Measurements from ENCODE around the gene UNC5CL.

UNC5CL gene

GRCh38 chr6:41036601-41037000 lies 2.4 kb downstream of the UNC5CL start:
- Histone ChIP-seq H3K4me3 (replicated peaks; ENCODE audit: insufficient read depth, low read length) (no peak overlapping the region), H3K27me3 (ENCODE audit: insufficient read depth, poor library complexity, severe bottlenecking) (no peaks in the 10 kb centered on the region), H3K27ac (replicated peaks) (no peak overlapping the region)
- no peak for DNase-seq (ENCODE audit: low read depth in 1 of 2, low spot score in 1 of 2)
- TF ChIP-seq POLR2AphosphoS5 (IDR thresholded peaks at IDR 0.05; ENCODE audit: low read depth) (no peak), GABPA (IDR thresholded peaks at IDR 0.05; ENCODE audit: low read depth) (no peak), SPI1 (IDR thresholded peaks at IDR 0.05; ENCODE audit: borderline replicate concordance, low read depth) (no peak), CTCF (IDR thresholded peaks at IDR 0.05; ENCODE audit: insufficient read depth, low read length) (no peak), REST (IDR thresholded peaks at IDR 0.05; ENCODE audit: insufficient replicate concordance, low read depth) (no peak)

- Histone ChIP-seq H3K27ac (replicated peaks) (no peak overlapping the region), H3K4me3 (replicated peaks; ENCODE audit: insufficient read depth, low read length) (no peak overlapping the region), H3K27me3 (ENCODE audit: insufficient read depth, poor library complexity, severe bottlenecking) (no peaks in the 10 kb centered on the region)
- no peak for TF ChIP-seq REST (IDR thresholded peaks at IDR 0.05; ENCODE audit: insufficient replicate concordance, low read depth)
- TF ChIP-seq POLR2AphosphoS5 (IDR thresholded peaks at IDR 0.05; ENCODE audit: low read depth): no peak
- TF ChIP-seq GABPA (IDR thresholded peaks at IDR 0.05; ENCODE audit: low read depth): no peak
- TF ChIP-seq SPI1 (IDR thresholded peaks at IDR 0.05; ENCODE audit: borderline replicate concordance, low read depth): no peak
- TF ChIP-seq CTCF (IDR thresholded peaks at IDR 0.05; ENCODE audit: insufficient read depth, low read length): no peak
- DNase-seq (ENCODE audit: low read depth in 1 of 2, low spot score in 1 of 2): no peak
Observed at GRCh38 chr6:41036186-41036585, 2.8 kb downstream of the UNC5CL start.

GRCh38 chr6:41033776-41034175 lies 5.2 kb downstream of the UNC5CL start:
- DNase-seq (ENCODE audit: low read depth in 1 of 2, low spot score in 1 of 2): no peak
- Histone ChIP-seq H3K27me3 (ENCODE audit: insufficient read depth, poor library complexity, severe bottlenecking) (no peaks in the 10 kb centered on the region), H3K4me3 (replicated peaks; ENCODE audit: insufficient read depth, low read length) (no peak overlapping the region), H3K27ac (replicated peaks) (no peak overlapping the region)
- TF ChIP-seq SPI1 (IDR thresholded peaks at IDR 0.05; ENCODE audit: borderline replicate concordance, low read depth) (no peak), POLR2AphosphoS5 (IDR thresholded peaks at IDR 0.05; ENCODE audit: low read depth) (no peak)

- no peak for DNase-seq (ENCODE audit: low read depth in 1 of 2, low spot score in 1 of 2)
- H3K27me3 ChIP-seq (ENCODE audit: insufficient read depth, poor library complexity, severe bottlenecking): no peaks in the 10 kb centered on the region
- H3K4me3 ChIP-seq (replicated peaks; ENCODE audit: insufficient read depth, low read length): no peak overlapping the region
- H3K27ac ChIP-seq (replicated peaks): no peak overlapping the region
- TF ChIP-seq GABPA (IDR thresholded peaks at IDR 0.05; ENCODE audit: low read depth) (no peak), REST (IDR thresholded peaks at IDR 0.05; ENCODE audit: insufficient replicate concordance, low read depth) (no peak), CTCF (IDR thresholded peaks at IDR 0.05; ENCODE audit: insufficient read depth, low read length) (no peak), POLR2AphosphoS5 (IDR thresholded peaks at IDR 0.05; ENCODE audit: low read depth) (no peak), SPI1 (IDR thresholded peaks at IDR 0.05; ENCODE audit: borderline replicate concordance, low read depth) (no peak)
Observed at GRCh38 chr6:41032830-41033229, 6.2 kb downstream of the UNC5CL start.
